GM21619 (cell line): ENCODE results near the gene DUSP1.
A peak's percentile ranks its signal among the peaks of the same experiment; 100 is the strongest.
"Not testable (repeated sequence)": the region's sequence is repeated elsewhere in the genome, so short reads cannot be mapped to it uniquely, and the experiment has no call there.

Source experiments
- ATAC-seq: cut with Tn5 transposase; IDR thresholded peaks from one replicate; pipeline ENCODE4 v1.9.1; 2021; ENCODE audit not compliant: unreplicated experiment

The DUSP1 gene

DNA sequence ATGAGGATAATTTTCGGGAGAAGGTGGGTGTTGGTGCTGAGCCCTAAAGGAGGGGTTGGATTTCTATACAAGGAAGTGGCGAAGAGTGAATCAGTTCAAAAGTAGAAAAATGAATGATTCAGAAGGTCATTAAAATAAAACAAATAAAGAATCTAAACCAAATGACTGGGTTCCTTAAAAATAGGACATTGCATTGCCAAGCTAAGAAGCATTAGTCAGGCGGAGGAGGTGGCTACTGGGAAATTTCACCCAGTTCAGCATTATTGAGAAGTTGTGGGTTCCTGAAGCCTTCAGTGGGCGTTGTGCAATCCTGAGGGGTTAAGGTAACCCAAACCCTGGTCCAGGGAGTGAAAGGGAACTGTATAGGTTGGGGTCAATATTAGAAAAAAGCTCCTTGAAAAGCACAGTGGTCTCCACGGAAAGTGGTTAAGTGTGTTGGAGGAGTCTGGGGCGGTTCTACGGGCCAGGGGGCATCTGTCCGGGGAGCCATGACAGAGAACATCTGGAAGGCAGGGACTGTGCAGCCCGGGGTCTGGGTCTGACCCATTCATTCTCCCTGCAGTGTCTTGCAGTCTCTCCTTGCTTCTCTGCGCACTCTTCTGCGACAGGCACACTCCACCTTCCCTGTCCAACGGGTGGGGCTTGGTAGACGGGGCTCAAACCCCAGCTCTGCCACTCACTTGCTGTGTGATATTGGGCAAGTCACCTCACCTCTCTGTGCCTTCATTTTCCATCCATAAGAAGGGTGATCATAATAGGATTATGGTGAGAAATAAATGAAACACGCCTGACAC is 27.6 kb upstream of the DUSP1 start:
- no peak for ATAC-seq

- ATAC-seq, result no peak
Measured at GRCh38 chr5:172797771-172798191, 26.8 kb upstream of the DUSP1 start.

DNA sequence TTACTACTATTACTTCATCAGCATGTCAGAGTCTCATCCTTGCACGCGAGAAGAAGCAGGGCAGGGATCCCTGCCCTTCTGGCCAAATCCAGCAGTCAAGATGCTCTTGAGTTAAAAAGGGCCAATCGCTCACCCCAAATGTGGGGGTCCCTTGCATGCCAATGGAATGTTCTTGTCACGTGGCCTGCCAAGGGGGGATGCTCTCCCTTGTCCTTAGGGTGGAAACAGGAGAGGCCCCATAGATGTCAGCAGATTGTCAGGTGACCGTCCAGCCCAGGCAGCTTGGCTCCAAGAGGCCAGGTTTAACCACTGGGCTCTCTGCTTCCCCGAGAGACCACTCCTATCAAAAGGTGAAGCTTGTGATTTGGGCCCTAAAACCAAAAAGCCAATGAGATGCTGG is 25.3 kb upstream of the DUSP1 start:
- no peak for ATAC-seq

- ATAC-seq, result no peak
Measured at GRCh38 chr5:172795318-172795977, 24.5 kb upstream of the DUSP1 start.

- peak; percentile 50 for ATAC-seq
Measured at GRCh38 chr5:172793577-172794488, 22.8 kb upstream of the DUSP1 start.

GRCh38 chr5:172792701-172793570 is 21.9 kb upstream of the DUSP1 start:
- ATAC-seq, result no peak

DNA sequence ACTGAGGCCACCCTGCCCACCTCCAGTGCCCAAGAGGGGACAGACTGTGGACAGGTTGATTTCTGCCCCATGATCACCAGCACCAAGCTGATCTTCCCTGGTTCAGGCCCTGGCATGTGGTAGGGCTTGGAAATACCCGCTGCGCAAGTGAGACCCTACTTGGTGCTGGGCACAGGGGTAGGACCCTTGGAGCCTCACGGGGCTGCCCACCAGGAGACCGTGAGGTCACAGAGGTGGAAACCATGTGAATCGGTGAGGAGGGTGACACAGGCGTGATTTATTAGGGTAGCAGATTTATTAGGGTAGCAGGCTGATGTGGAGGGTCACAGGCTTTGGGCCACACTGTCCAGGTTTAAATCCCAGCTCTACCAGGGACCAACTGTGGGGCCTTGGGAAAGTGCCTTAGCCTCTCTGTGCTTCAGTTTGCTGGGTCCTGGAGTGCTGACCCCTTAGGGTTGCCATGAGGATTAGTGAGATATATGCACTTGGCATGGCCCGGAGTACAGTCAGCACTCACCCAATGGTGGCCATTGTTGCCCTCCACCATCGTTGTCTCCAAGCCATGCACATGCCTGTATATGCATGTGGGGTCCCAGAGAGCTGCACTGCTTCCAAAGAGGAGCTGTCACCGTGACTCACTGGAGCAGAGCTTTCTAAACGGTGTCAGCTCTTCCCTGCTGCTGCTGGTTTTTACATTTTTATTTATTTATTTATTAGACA is 20.9 kb upstream of the DUSP1 start:
- ATAC-seq, result no peak

GRCh38 chr5:172791286-172791685 is 20.3 kb upstream of the DUSP1 start:
- no peak for ATAC-seq

DNA sequence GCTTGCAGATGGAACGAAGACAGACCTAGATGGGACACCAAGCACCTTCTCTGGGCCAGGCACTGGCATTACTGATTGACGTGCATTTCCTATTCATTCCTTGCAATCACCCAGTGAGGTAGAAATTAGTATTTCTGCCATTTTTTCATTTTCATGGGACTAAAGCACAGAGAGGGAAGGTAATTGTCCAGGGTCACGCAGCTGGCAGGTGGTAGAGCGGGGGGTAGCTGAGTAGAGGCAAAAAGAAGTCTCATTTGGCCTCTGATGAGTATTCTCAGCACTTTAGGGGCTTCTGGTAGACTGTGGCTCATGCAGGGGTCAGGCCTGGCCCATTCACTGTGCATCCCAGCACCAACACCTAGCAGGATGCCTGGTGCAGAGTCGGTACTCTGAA is 19.5 kb upstream of the DUSP1 start:
- no peak for ATAC-seq

DNA sequence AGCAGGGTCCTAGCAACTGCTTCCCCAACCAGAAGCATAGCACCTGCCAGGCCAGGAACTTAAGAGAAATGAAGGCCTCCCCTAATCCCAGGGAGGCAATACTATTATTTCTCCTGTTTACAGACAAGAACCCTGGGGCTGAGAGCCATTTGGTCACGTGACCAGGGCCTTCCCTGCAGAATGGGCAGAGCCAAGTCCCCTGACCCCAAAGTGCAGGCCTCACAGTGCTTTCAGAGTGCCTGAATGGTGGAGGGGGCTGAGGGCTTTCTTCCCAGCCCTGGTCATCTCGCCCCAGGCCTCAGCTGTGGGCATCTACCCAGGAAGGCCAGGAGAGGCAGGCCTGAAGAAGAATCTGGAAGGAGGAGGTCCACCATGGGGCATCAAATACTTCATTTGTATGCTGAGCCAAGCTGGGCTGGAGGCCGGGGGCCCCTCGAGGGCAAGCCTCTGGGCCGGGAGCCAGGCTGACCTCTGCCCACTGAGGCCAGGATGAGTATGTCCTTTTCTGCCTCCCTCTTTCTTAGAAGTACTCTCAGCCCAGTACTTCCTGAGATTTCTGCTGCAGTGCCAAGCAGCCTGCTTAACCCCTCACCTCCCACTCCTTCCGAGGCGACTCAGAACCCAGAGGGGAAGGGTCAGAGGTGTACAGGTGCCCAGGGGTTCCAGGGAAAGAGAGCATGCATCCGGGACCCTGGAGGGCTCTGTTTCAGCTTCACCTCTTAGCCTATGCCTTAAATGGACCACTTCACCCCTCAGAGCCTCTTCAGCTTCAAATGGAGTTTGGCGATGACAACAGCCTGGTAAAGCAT is 18.9 kb upstream of the DUSP1 start:
- no peak for ATAC-seq

DNA sequence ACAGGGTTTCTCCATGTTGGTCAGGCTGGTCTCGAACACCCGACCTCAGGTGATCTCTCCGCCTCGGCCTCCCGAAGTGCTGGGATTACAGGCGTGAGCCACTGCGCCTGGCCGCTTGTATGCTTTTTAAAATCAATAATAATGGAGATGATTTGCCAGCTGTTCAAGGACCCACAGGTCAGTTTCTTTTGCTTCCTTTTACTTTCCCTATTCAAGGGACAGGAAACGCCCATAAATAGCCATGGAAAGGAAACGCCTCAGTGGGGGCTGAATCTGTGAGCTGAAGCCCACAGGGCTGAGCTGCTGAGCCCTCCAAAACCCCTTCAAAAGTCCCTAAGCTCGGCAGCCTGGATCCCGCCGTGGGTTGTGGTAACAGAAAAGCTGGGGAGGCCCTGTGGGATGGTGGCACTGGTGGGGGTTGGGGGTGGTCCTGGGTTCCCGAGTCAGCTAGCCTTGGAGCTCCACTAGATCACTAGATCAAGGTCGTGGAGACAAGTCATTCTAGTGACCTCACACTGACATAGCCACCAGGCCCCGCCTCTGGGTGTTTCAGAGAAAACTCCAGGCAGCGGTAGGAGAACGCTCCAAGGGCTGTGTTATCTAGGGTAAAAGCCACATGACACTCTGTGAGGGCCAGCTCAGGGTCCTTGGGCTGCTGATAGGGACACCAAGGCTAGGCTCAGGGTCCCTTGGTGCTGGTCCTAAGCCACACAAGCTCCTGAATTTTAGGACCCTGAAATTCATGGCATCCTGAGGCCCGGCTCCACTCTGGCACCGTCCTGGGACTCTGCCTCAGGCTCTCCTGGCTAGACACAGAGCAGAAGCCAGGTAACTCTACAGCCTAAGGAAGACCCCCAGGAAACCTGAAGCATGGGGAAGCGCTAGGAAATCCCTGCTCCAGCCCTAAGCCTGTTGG is 18.0 kb upstream of the DUSP1 start:
- no peak for ATAC-seq

DNA sequence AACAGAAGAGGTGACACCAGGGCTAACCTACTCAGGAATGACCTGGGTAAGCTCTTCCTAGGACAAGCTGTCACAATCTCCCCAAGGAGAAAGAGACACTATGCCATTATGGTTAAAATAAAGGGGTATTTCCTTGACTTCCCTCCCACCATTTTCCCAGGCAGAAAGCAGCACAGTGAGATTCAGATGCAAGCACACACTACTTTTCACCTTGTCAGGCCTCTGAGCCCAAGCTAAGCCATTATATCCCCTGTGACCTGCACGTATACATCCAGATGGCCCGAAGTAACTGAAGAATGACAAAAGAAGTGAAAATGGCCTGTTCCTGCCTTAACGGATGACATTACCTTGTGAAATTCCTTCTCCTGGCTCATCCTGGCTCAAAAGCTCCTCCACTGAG is 16.5 kb upstream of the DUSP1 start:
- ATAC-seq, result not testable (repeated sequence)

DNA sequence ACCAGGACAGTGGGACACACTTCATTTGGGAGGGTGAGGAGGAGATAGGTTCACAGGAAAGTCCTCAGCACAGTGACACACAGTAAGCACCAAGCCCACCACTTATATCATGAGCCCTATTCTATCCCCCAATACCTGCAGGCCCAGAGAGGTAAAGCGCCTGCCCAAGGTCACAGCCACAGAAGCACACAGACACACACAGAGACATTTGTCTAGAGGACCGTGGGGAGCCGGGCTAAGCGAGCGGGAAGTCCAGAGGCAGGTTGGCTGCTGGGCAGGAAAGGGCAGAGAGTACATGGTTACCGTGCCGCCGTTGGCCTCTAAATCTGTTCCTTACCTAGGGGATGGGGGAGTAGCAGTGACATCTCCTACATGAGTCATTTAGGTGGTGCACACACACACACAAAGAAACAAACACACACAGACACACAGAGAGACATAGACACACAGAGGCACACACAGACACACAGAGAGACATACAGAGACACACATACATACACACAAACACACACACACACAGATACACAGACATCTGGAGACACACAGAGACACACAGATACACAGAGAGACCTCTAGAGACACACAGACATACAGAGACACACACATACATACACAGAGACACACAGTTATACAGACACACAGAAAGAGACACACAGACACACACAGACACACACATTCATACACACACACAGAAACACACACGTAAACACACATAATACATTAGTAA is 15.9 kb upstream of the DUSP1 start:
- no peak for ATAC-seq

GRCh38 chr5:172785429-172786088 is 14.6 kb upstream of the DUSP1 start:
- ATAC-seq, result no peak

DNA sequence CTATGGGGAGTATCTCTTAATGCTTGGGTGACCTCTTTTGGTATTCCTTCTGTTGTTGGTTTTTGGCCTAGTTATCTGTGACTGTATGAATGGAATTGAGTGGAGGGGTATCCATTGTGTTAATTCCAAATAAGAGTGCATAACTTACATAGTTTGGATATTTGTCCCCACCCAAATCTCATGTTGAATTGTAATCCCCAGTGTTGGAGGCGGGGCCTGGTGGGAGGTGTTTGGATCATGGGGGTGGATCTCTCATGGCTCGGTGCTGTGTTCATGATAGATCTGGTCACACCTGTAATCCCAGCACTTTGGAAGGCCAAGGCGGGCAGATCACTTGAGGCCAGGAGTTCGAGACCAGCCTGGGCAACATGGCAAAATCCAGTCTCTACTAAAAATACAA is 13.2 kb upstream of the DUSP1 start:
- ATAC-seq, result not testable (repeated sequence)

GRCh38 chr5:172783319-172783718 is 12.3 kb upstream of the DUSP1 start:
- not testable (repeated sequence) for ATAC-seq
